H9 (cell line): ENCODE data around the gene CTNNA3. TPM values are rescaled to one million over a fixed set of nuclear protein-coding genes. Genes with fewer than 3 reads are reported as not detected.

Source experiments
- DNase-seq: peaks from one replicate; pipeline ENCODE4 v3.0.0-alpha.2; 2017
- H2AFZ ChIP-seq: one replicate; pipeline ENCODE4 v1.6.1; 2013; ENCODE audit warnings: mild to moderate bottlenecking, low read length, control low read depth, moderate library complexity
- H2AK5ac ChIP-seq: 2 replicates; pipeline ENCODE4 v1.6.1; 2013; ENCODE audit warnings: low read length, control low read depth, mixed read lengths; ENCODE audit not compliant: insufficient read length
- H2BK120ac ChIP-seq: one replicate; pipeline ENCODE4 v1.6.1; 2013; ENCODE audit warnings: low read depth, mild to moderate bottlenecking, low read length, control low read depth, inconsistent platforms; ENCODE audit not compliant: poor library complexity, severe bottlenecking
- H2BK12ac ChIP-seq: 2 replicates; pipeline ENCODE4 v1.6.1; 2013; ENCODE audit warnings: low read length, control low read depth, mixed read lengths, low read depth; ENCODE audit not compliant: insufficient read length
- H2BK15ac ChIP-seq: 2 replicates; pipeline ENCODE4 v1.6.1; 2013; ENCODE audit warnings: low read depth, low read length, control low read depth
- H2BK20ac ChIP-seq: one replicate; pipeline ENCODE4 v1.6.1; 2013; ENCODE audit warnings: low read depth, mild to moderate bottlenecking, low read length, control low read depth, inconsistent platforms; ENCODE audit not compliant: poor library complexity, severe bottlenecking
- H2BK5ac ChIP-seq: 2 replicates; pipeline ENCODE4 v1.6.1; 2013; ENCODE audit warnings: low read length, control low read depth, mixed read lengths; ENCODE audit not compliant: insufficient read length
- H3K14ac ChIP-seq: 2 replicates; pipeline ENCODE4 v1.6.1; 2013; ENCODE audit warnings: low read length, control low read depth; ENCODE audit not compliant: insufficient read depth
- H3K18ac ChIP-seq: 2 replicates; pipeline ENCODE4 v1.6.1; 2013; ENCODE audit warnings: low read depth, mild to moderate bottlenecking, mixed read lengths, low read length, control low read depth; ENCODE audit not compliant: insufficient read length
- H3K23ac ChIP-seq: 2 replicates; pipeline ENCODE4 v1.6.1; 2013; ENCODE audit warnings: low read length, control low read depth, mixed read lengths, low read depth; ENCODE audit not compliant: insufficient read length
- H3K23me2 ChIP-seq: 2 replicates; pipeline ENCODE4 v1.6.1; 2013; ENCODE audit warnings: low read depth, mild to moderate bottlenecking, mixed read lengths, low read length, control low read depth; ENCODE audit not compliant: insufficient read length, poor library complexity, severe bottlenecking
- H3K27ac ChIP-seq: 2 replicates; pipeline ENCODE4 v1.5.1; 2013; ENCODE audit warnings: low read length, control low read depth, mixed read lengths, low read depth; ENCODE audit not compliant: insufficient read length
- H3K27me3 ChIP-seq: 2 replicates; pipeline ENCODE4 v1.6.1; 2013; ENCODE audit warnings: low read length, control low read depth, inconsistent platforms; ENCODE audit not compliant: insufficient read depth
- H3K4ac ChIP-seq: 2 replicates; pipeline ENCODE4 v1.6.1; 2013; ENCODE audit warnings: low read depth, mild to moderate bottlenecking, control low read depth, inconsistent platforms, low read length, moderate library complexity
- H3K4me1 ChIP-seq: 2 replicates; pipeline ENCODE4 v1.6.1; 2013; ENCODE audit warnings: low read length, control low read depth, inconsistent platforms; ENCODE audit not compliant: insufficient read depth
- H3K4me2 ChIP-seq: 2 replicates; pipeline ENCODE4 v1.6.1; 2013; ENCODE audit warnings: low read length, control low read depth, mixed read lengths; ENCODE audit not compliant: insufficient read length, insufficient read depth
- H3K56ac ChIP-seq: 2 replicates; pipeline ENCODE4 v1.6.1; 2013; ENCODE audit warnings: low read depth, mild to moderate bottlenecking, mixed read lengths, low read length, control low read depth; ENCODE audit not compliant: insufficient read length
- H3K79me1 ChIP-seq: 2 replicates; pipeline ENCODE4 v1.6.1; 2013; ENCODE audit warnings: low read depth, mild to moderate bottlenecking, moderate library complexity, low read length, control low read depth, inconsistent platforms; ENCODE audit not compliant: insufficient read depth, poor library complexity, severe bottlenecking
- H3K79me2 ChIP-seq: 2 replicates; pipeline ENCODE4 v1.6.1; 2013; ENCODE audit warnings: low read length, control low read depth, inconsistent platforms; ENCODE audit not compliant: insufficient read depth
- H3K9ac ChIP-seq: 2 replicates; pipeline ENCODE4 v1.6.1; 2013; ENCODE audit warnings: low read length, control low read depth, mixed read lengths; ENCODE audit not compliant: insufficient read length; ENCODE audit errors: extremely low read depth
- H3K9me3 ChIP-seq: one replicate; pipeline ENCODE4 v1.6.1; 2013; ENCODE audit warnings: low read depth, low read length, inconsistent platforms; ENCODE audit not compliant: control insufficient read depth
- H3T11ph ChIP-seq: one replicate; pipeline ENCODE4 v1.6.1; 2013; ENCODE audit warnings: mild to moderate bottlenecking, low read length, control low read depth, inconsistent platforms
- H4K20me1 ChIP-seq: one replicate; pipeline ENCODE4 v1.6.1; 2013; ENCODE audit not compliant: control insufficient read depth, insufficient read length, insufficient read depth
- H4K5ac ChIP-seq: 2 replicates; pipeline ENCODE4 v1.6.1; 2013; ENCODE audit warnings: low read depth, mild to moderate bottlenecking, mixed read lengths, low read length, control low read depth; ENCODE audit not compliant: insufficient read length
- H4K8ac ChIP-seq: replicated peaks from 2 replicates; pipeline ENCODE4 v1.6.1; 2013; ENCODE audit warnings: low read length, control low read depth, mixed read lengths, low read depth; ENCODE audit not compliant: insufficient read length
- H4K91ac ChIP-seq: 2 replicates; pipeline ENCODE4 v1.6.1; 2013; ENCODE audit warnings: low read depth, mild to moderate bottlenecking, moderate library complexity, mixed read lengths, low read length, control low read depth; ENCODE audit not compliant: insufficient read length
- H3K27ac Mint-ChIP-seq, 3 experiments: 2 replicates in 2 of 3; 3 replicates in 1 of 3; pipeline ENCODE4 v1.8.0; 2020 to 2021; ENCODE audit warnings: mixed read lengths in 3 of 3, mild to moderate bottlenecking in 1 of 3, moderate library complexity in 1 of 3
- H3K27me3 Mint-ChIP-seq: 2 replicates; pipeline ENCODE4 v1.8.0; 2021; ENCODE audit warnings: low read depth, mild to moderate bottlenecking, moderate library complexity, mixed read lengths
- H3K36me3 Mint-ChIP-seq, 3 experiments: 2 replicates in 2 of 3; 3 replicates in 1 of 3; pipeline ENCODE4 v1.8.0; 2020 to 2021; ENCODE audit warnings: low read depth in 3 of 3, mixed read lengths in 3 of 3; ENCODE audit not compliant: insufficient read depth in 1 of 3
- H3K4me1 Mint-ChIP-seq, 2 experiments: 2 replicates each; pipeline ENCODE4 v1.8.0; 2020; ENCODE audit warnings: mixed read lengths in 2 of 2
- H3K4me3 Mint-ChIP-seq, 2 experiments: 2 replicates in 1 of 2; 3 replicates in 1 of 2; pipeline ENCODE4 v1.8.0; 2020 to 2021; ENCODE audit warnings: mild to moderate bottlenecking in 2 of 2, mixed read lengths in 2 of 2, moderate library complexity in 1 of 2
- H3K9me3 Mint-ChIP-seq, 2 experiments: 2 replicates in 1 of 2; 3 replicates in 1 of 2; pipeline ENCODE4 v1.8.0; 2020; ENCODE audit warnings: mild to moderate bottlenecking in 2 of 2, mixed read lengths in 2 of 2, moderate library complexity in 1 of 2
- WGBS: extraction: QIAGEN DNeasy Blood & Tissue Kit; methylation state at CpG from one replicate; pipeline ENCODE4 v1.1.7; 2013; ENCODE audit warnings: missing lambda C conversion rate, low lambda C conversion rate, mixed read lengths; ENCODE audit not compliant: insufficient read length; ENCODE audit errors: extremely low coverage; 5-methylcytosine and 5-hydroxymethylcytosine counted together
- total RNA-seq: library from RNA; stranded (reverse); gene quantifications from 2 replicates; pipeline ENCODE4 v1.2.1, GENCODE V29; 2021
- TF ChIP-seq, protein P1 (sequence below): fragments of 200-600 bp; sonication (generic); conservative IDR thresholded peaks from 3 replicates; pipeline ENCODE4 v1.8.0; 2021; ENCODE audit warnings: antibody characterized with exemption, mild to moderate bottlenecking

Gene CTNNA3
- total RNA-seq, 1 experiment from 2014 or later = 3.3 TPM

- Histone ChIP-seq H4K5ac (no peak overlapping the region), H3K27ac (no peak overlapping the region), H3K79me1 (no peaks in the 10 kb centered on the region), H3K9me3 (no peaks in the 10 kb centered on the region), H2BK15ac (no peak overlapping the region), H3K14ac (no peak overlapping the region), H3K23me2 (no peaks in the 10 kb centered on the region), H3K27me3 (no peaks in the 10 kb centered on the region), H4K8ac (no peak overlapping the region), H2AK5ac (no peak overlapping the region), H3K56ac (no peak overlapping the region), H2BK20ac (no peak overlapping the region), H3K18ac (no peak overlapping the region), H3K4me1 (no peaks in the 10 kb centered on the region), H2BK12ac (no peak overlapping the region), H3K4me2 (no peak overlapping the region), H3K4ac (no peak overlapping the region), H4K91ac (no peak overlapping the region), H3K79me2 (no peaks in the 10 kb centered on the region), H4K20me1 (no peaks in the 10 kb centered on the region), H3T11ph (no peak overlapping the region), H2AFZ (no peak overlapping the region), H3K23ac (no peak overlapping the region), H2BK120ac (no peak overlapping the region), H2BK5ac (no peak overlapping the region), H3K9ac (no peak overlapping the region)
- TF ChIP-seq, protein P1, sequence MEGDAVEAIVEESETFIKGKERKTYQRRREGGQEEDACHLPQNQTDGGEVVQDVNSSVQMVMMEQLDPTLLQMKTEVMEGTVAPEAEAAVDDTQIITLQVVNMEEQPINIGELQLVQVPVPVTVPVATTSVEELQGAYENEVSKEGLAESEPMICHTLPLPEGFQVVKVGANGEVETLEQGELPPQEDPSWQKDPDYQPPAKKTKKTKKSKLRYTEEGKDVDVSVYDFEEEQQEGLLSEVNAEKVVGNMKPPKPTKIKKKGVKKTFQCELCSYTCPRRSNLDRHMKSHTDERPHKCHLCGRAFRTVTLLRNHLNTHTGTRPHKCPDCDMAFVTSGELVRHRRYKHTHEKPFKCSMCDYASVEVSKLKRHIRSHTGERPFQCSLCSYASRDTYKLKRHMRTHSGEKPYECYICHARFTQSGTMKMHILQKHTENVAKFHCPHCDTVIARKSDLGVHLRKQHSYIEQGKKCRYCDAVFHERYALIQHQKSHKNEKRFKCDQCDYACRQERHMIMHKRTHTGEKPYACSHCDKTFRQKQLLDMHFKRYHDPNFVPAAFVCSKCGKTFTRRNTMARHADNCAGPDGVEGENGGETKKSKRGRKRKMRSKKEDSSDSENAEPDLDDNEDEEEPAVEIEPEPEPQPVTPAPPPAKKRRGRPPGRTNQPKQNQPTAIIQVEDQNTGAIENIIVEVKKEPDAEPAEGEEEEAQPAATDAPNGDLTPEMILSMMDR = no peak
- no peak for DNase-seq
- no peak overlapping the region for H3K4me3 Mint-ChIP-seq
- no peaks in the 10 kb centered on the region for H3K36me3 Mint-ChIP-seq
- no CpG with 5 or more reads among the region's 6 CpGs for WGBS
- H3K4me1 Mint-ChIP-seq = no peaks in the 10 kb centered on the region
- H3K27me3 Mint-ChIP-seq = no peaks in the 10 kb centered on the region
- no peaks in the 10 kb centered on the region for H3K9me3 Mint-ChIP-seq
- H3K27ac Mint-ChIP-seq = no peak overlapping the region
Measured at GRCh38 chr10:67539312-67539711, 156.7 kb downstream of the CTNNA3 start.
